GM19193 (cell line): ENCODE measurements around the gene PPA1.

Experiments
- POLR2A ChIP-seq: IDR thresholded peaks from 4 replicates; pipeline ENCODE4 v1.6.1; 2011; ENCODE audit not compliant: insufficient read depth, insufficient read length; ENCODE audit errors: extremely low read depth

The PPA1 gene

GRCh38 chr10:70166394-70166793, 66.8 kb downstream of the PPA1 start:
- no peak for TF ChIP-seq POLR2A

DNA sequence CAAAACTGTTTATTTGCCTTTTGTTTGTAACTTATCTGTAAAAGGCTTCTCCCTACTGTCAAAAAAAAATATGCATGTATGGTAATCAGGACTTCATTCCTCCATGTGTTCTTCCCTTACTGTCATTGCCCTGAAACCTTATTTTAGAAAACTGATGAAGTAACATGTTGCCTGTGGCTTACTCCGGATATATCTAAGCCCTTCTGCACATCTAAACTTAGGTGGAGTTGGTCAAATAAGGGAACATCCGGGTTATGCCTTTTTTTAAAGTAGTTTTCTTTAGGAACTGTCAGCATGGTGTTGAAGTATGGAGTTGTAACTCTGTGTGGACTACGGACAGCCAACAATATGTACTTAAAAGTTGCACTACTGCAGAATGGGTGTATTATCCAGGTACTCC, 69.1 kb downstream of the PPA1 start:
- TF ChIP-seq POLR2A, result no peak

DNA sequence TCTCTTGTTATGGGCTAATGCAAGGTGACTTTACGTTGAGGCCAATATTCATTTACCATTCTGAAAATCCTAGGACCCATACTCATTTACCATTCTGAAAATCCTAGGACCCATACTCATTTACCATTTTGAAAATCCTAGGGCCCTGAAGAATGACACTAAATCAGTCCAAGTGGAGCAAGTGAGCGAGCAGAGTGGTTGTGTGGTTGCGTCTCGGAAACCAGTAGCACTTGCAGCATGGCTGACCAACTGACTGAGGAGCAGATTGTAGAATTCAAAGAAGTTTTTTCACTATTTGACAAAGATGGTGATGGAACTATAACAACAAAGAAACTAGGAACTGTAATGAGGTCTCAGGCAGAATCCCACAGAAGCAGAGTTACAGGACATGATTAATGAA, 69.8 kb downstream of the PPA1 start:
- TF ChIP-seq POLR2A, result no peak

DNA sequence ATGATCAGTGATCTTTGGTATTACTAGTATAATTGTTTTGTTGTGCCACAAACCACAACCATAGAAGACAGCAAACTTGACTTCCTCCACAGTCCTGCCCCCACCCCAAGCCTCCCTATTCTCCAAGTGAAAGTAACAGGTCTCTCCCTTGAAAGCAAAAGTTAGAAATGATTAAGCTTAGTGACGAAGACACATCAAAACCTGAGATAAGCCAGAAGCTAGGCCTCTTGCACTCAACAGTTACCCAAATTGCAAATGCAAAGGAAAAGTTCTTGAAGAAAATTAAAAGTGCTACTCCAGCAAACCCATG, 70.4 kb downstream of the PPA1 start:
- no peak for TF ChIP-seq POLR2A

DNA sequence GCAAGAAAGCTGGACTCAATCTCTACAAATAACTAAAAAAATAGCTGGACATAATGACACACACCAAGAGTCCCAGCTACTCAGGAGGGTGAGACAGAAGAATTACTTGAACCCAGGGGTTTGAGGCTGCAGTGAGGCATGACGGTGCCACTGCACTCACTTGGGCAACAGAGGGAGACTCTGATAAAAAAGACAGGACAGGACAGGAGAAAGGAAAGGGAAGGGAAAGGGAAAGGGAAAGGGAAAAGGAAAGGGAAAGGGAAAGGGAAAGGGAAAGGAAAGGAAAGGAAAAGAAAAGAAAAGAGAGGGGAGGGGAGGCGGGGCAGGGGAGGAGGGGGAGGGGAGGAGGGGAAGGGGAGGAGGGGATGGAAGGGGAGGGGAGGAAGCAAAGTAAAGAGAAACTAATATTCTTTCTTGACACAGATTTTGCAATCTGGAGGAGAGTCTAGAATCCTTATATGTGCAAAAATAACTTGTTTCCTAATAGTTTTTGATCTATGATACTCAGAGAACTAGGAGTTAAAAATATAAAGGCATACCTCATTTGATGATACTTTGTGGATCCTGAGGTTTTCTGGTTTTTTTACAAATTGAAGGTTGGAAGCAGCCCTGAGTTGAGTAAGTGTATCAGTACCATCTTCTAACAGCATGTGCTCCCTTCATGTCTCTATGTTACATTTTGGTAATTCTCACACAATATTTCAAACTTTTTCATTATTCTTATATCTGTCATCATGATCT, 70.9 kb downstream of the PPA1 start:
- no peak for TF ChIP-seq POLR2A

GRCh38 chr10:70160798-70161197, 72.4 kb downstream of the PPA1 start:
- TF ChIP-seq POLR2A, result no peak

DNA sequence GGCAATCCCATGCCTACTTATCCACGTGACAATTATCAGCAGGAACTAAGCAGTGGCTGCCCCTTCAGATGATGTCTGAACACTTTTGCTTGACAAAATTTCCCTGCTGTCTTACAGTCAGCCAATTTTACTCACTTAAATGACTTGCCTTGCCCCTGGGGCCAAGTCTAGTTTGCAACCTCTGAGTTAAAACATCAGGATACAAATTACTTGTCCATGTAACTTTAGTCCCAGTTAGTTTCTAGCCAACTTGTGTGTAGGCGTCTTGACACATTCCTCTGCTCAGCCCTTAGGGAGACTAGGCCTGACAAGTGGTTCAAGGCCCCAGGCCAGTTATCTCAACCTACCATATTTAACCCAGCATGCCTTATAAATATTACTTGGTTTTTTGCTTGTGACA, 75.1 kb downstream of the PPA1 start:
- TF ChIP-seq POLR2A, result no peak

DNA sequence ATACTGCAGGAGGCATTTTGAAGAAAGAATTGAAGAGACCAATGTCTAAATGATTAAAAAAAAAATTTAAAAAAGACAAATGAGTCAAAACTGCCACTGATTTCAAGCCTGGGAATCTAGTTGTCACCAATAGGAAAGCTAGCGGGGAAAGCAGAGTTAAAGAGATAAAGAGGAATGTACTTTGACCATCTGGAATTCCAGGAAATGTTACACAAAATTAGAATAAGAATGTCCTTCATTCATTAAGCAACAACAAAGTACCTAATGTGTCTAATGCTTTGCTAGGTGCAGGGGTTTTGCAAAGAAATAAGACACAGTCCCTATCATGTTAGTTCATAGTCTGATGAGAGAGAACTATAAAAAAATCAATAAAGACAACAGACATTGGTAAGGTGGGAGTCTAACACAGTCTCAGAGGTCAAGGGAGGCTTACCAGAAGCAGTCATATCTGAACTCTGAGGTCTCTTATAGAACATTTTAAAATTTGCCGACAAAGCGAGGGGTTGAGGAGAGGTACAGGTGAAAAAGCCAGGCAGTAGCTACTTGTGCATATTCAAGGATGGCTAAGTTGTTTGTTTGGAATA, 77.9 kb downstream of the PPA1 start:
- TF ChIP-seq POLR2A, result no peak
